Omental fat pad (tissue), 4 donors: ENCODE results near the gene ACTN4. TPM values are rescaled to one million over a fixed set of nuclear protein-coding genes. Genes with fewer than 3 reads are reported as not detected.

Source experiments
- ATAC-seq: fragments of 150-250 bp; one replicate; pipeline ENCODE4 v1.9.1; 2016; ENCODE audit warnings: mild to moderate bottlenecking, moderate library complexity; ENCODE audit not compliant: low FRiP score
- DNase-seq: peaks from one replicate; pipeline ENCODE4 v3.0.0-alpha.2; 2019; ENCODE audit warnings: low spot score
- CTCF ChIP-seq, 3 donors: fragments of 450-650 bp; IDR thresholded peaks; one replicate each; pipeline ENCODE4 v1.5.1; 2016 to 2017; ENCODE audit warnings: antibody characterized with exemption in 3 of 3, mild to moderate bottlenecking in 3 of 3, moderate library complexity in 2 of 3
- total RNA-seq, 4 donors: library from RNA; depleted of rRNA; stranded (reverse); fragments of >200 nt; gene quantifications; one replicate each; pipeline ENCODE4 v1.1.0, GENCODE V29; 2016

ACTN4 gene
- total RNA-seq, 4 donors from 2014 or later, result 290 to 517 (median 367) TPM

- ATAC-seq (peak; percentile 22), DNase-seq (no peak)
- TF ChIP-seq CTCF (IDR thresholded peaks at IDR 0.05), result no peak
These were observed 19.4 kb downstream of the ACTN4 start for GRCh38 chr19:38666663-38667511.

GRCh38 chr19:38667661-38668171 lies 20.3 kb downstream of the ACTN4 start:
- ATAC-seq (no peak), DNase-seq (no peak)
- TF ChIP-seq CTCF (IDR thresholded peaks at IDR 0.05), result no peak

GRCh38 chr19:38669552-38669951 lies 22.1 kb downstream of the ACTN4 start:
- no peak for TF ChIP-seq CTCF (IDR thresholded peaks at IDR 0.05)
- DNase-seq, result no peak
- no peak for ATAC-seq

- no peak for TF ChIP-seq CTCF (IDR thresholded peaks at IDR 0.05)
- ATAC-seq (peak; percentile 22), DNase-seq (no peak)
These were observed 23.5 kb downstream of the ACTN4 start for GRCh38 chr19:38670921-38671398.

- DNase-seq (no peak), ATAC-seq (no peak)
- no peak for TF ChIP-seq CTCF (IDR thresholded peaks at IDR 0.05)
These were observed 24.2 kb downstream of the ACTN4 start for GRCh38 chr19:38671654-38672053.

GRCh38 chr19:38673030-38673429 lies 25.6 kb downstream of the ACTN4 start:
- no peak for ATAC-seq
- DNase-seq, result no peak
- no peak for TF ChIP-seq CTCF (IDR thresholded peaks at IDR 0.05)
